Panc1 (cell line): Measurements from ENCODE around the gene NTN5. TPM values are rescaled to one million over a fixed set of nuclear protein-coding genes. Genes with fewer than 3 reads are reported as not detected.

ENCODE experiments used
- ATAC-seq: fragments of 200-7000 bp; cut with Tn5 transposase; 2 replicates; pipeline ENCODE4 v1.9.1; 2020; ENCODE audit warnings: mild to moderate bottlenecking, moderate library complexity
- BruUV-seq: library from RNA; stranded (reverse); fragments of 400-500 nt; replicated peaks from 2 replicates; lab custom pipeline; 2021; lab: Mats Ljungman, UMichigan
- CTCF ChIA-PET: fragments of 300-600 bp; sonication (Branson Sonifier 250); formaldehyde crosslinking; loops from one replicate; lab custom pipeline; 2022; ENCODE audit warnings: antibody characterized with exemption; lab: Charles Lee
- POLR2A ChIA-PET: fragments of 300-600 bp; sonication (Branson Sonifier 250); formaldehyde crosslinking; loops from one replicate; lab custom pipeline; 2022; ENCODE audit warnings: antibody characterized with exemption; lab: Charles Lee
- DNase-seq: peaks from one replicate; pipeline ENCODE4 v3.0.0-alpha.2; 2010; ENCODE audit warnings: low read depth, low spot score
- H3K27ac ChIP-seq: 2 replicates; pipeline ENCODE4 v1.5.1; 2011; ENCODE audit warnings: mild to moderate bottlenecking, low read length, inconsistent platforms
- H3K27me3 ChIP-seq: fragments of 200-500 bp; sonication (Bioruptor generic); 2 replicates; pipeline ENCODE4 v1.6.0; 2014; ENCODE audit warnings: low read length, inconsistent platforms; ENCODE audit not compliant: control insufficient read depth, insufficient read depth
- H3K36me3 ChIP-seq: fragments of 200-500 bp; sonication (Bioruptor generic); 2 replicates; pipeline ENCODE4 v1.5.1; 2014; ENCODE audit warnings: inconsistent platforms, mild to moderate bottlenecking, low read length, moderate library complexity; ENCODE audit not compliant: control insufficient read depth, insufficient read depth
- H3K4me1 ChIP-seq: 2 replicates; pipeline ENCODE4 v1.5.1; 2011; ENCODE audit warnings: inconsistent platforms, mild to moderate bottlenecking, low read length, moderate library complexity; ENCODE audit not compliant: control insufficient read depth, insufficient read depth
- H3K4me3 ChIP-seq, 2 experiments: 2 replicates each; pipeline ENCODE4 v1.5.1; 2011 to 2012; ENCODE audit warnings: low read depth in 2 of 2, low read length in 2 of 2, mild to moderate bottlenecking in 2 of 2, inconsistent platforms in 1 of 2, moderate library complexity in 1 of 2
- H3K9me3 ChIP-seq: fragments of 200-500 bp; sonication (Bioruptor generic); 2 replicates; pipeline ENCODE4 v1.5.1; 2014; ENCODE audit warnings: low read depth, mild to moderate bottlenecking, inconsistent platforms, low read length, moderate library complexity; ENCODE audit not compliant: control insufficient read depth, insufficient read depth
- POLR2AphosphoS5 ChIP-seq: IDR thresholded peaks from 2 replicates; pipeline ENCODE4 v1.6.1; 2012; ENCODE audit warnings: mild to moderate bottlenecking, low read depth, low read length, moderate library complexity
- REST ChIP-seq, 2 experiments: IDR thresholded peaks; 2 replicates each; pipeline ENCODE4 v1.6.1; 2011 to 2012; ENCODE audit warnings: low read depth in 2 of 2, control low read depth in 1 of 2, low read length in 1 of 2, mild to moderate bottlenecking in 1 of 2, moderate library complexity in 1 of 2; ENCODE audit not compliant: insufficient read depth in 1 of 2
- SIN3A ChIP-seq: IDR thresholded peaks from 2 replicates; pipeline ENCODE4 v1.6.1; 2012; ENCODE audit warnings: low read depth, mild to moderate bottlenecking, low read length, moderate library complexity, borderline replicate concordance; ENCODE audit not compliant: insufficient read depth
- TCF7L2 ChIP-seq: IDR thresholded peaks from 2 replicates; pipeline ENCODE4 v1.6.1; 2011; ENCODE audit warnings: mild to moderate bottlenecking, low read depth, low read length, inconsistent platforms
- in situ Hi-C: cut with HindIII; loops from 2 replicates; pipeline ENCODE4 v1.10.0; 2016; ENCODE audit warnings: low sequenced_read_pairs, low pct_unique_long_range_greater_than_20kb
- intact Hi-C: fragments of 100-400 bp; cut with micrococcal nuclease; formaldehyde crosslinking; loops from one replicate; pipeline ENCODE4 v1.10.0; 2022; ENCODE audit not compliant: unreplicated experiment
- total RNA-seq: library from RNA; stranded (reverse); gene quantifications from one replicate; pipeline ENCODE4 v1.2.1, GENCODE V29; 2021; ENCODE audit not compliant: unreplicated experiment
- TF ChIP-seq, protein P1 (sequence below): fragments of 450-650 bp; IDR thresholded peaks from 2 replicates; pipeline ENCODE4 v1.5.1; 2017; ENCODE audit warnings: mild to moderate bottlenecking

NTN5 gene
- total RNA-seq, 1 experiment from 2014 or later, result 0.23 TPM

GRCh38 chr19:48644839-48645619 lies 27.8 kb downstream of the NTN5 start:
- peak overlapping the region; percentile 31; the same call in 1 of the 2 replicates for H3K27ac ChIP-seq
- no peaks in the 10 kb centered on the region for H3K9me3 ChIP-seq
- peak; percentile 85 for ATAC-seq
- POLR2A ChIA-PET, result interaction anchor here (0.5 to 1.1 kb wide), 3 partner anchors 21 to 89 kb away, joined by 3 to 6 read pairs (median 4); no protein-coding TSS in a partner anchor
- no TSS peak for BruUV-seq
- intact Hi-C loops, result no loop called here
- in situ Hi-C loops, result no loop called here
- no peaks in the 10 kb centered on the region for H3K36me3 ChIP-seq
- H3K4me3 ChIP-seq, result peak overlapping the region; percentile 53 to 69
- no peak for TF ChIP-seq POLR2AphosphoS5
- TF ChIP-seq SIN3A, result no peak
- no peak for TF ChIP-seq TCF7L2
- TF ChIP-seq, protein P1, sequence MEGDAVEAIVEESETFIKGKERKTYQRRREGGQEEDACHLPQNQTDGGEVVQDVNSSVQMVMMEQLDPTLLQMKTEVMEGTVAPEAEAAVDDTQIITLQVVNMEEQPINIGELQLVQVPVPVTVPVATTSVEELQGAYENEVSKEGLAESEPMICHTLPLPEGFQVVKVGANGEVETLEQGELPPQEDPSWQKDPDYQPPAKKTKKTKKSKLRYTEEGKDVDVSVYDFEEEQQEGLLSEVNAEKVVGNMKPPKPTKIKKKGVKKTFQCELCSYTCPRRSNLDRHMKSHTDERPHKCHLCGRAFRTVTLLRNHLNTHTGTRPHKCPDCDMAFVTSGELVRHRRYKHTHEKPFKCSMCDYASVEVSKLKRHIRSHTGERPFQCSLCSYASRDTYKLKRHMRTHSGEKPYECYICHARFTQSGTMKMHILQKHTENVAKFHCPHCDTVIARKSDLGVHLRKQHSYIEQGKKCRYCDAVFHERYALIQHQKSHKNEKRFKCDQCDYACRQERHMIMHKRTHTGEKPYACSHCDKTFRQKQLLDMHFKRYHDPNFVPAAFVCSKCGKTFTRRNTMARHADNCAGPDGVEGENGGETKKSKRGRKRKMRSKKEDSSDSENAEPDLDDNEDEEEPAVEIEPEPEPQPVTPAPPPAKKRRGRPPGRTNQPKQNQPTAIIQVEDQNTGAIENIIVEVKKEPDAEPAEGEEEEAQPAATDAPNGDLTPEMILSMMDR, result no peak
- no peak for TF ChIP-seq REST (IDR thresholded peaks at IDR 0.05; ENCODE audit: insufficient read depth in 1 of 2, low read depth in 2 of 2, low read length in 1 of 2)
- no peak for DNase-seq
- CTCF ChIA-PET, result interaction anchor here (0.6 to 1.0 kb wide), 2 partner anchors 140 to 368 kb away, joined by 4 to 5 read pairs; no protein-coding TSS in a partner anchor
- H3K27me3 ChIP-seq, result no peaks in the 10 kb centered on the region
- H3K4me1 ChIP-seq, result peaks cover 2% of the 10 kb centered on the region; the same call in 1 of the 2 replicates

GRCh38 chr19:48644355-48644754 lies 28.5 kb downstream of the NTN5 start:
- TF ChIP-seq TCF7L2, result no peak
- no peak for TF ChIP-seq REST (IDR thresholded peaks at IDR 0.05; ENCODE audit: insufficient read depth in 1 of 2, low read depth in 2 of 2, low read length in 1 of 2)
- TF ChIP-seq POLR2AphosphoS5, result no peak
- TF ChIP-seq, protein P1, result no peak
- no peak for TF ChIP-seq SIN3A
- ATAC-seq (no peak), DNase-seq (no peak)
- in situ Hi-C loops, result no loop called here
- Histone ChIP-seq H3K4me1 (peaks cover 2% of the 10 kb centered on the region; the same call in 1 of the 2 replicates), H3K27ac (no peak overlapping the region), H3K36me3 (no peaks in the 10 kb centered on the region), H3K27me3 (no peaks in the 10 kb centered on the region), H3K9me3 (no peaks in the 10 kb centered on the region), H3K4me3 (no peak overlapping the region; a peak in 1 of 4 replicates)
- ChIA-PET CTCF (no interaction called here), POLR2A (interaction anchor here (1.1 kb wide), 1 partner anchor 21 kb away, joined by 3 read pairs; no protein-coding TSS in a partner anchor)
- BruUV-seq, result no TSS peak
- intact Hi-C loops, result no loop called here
